HT1080 (cell line): ENCODE results near the gene MALRD1. TPM values are rescaled to one million over a fixed set of nuclear protein-coding genes. Genes with fewer than 3 reads are reported as not detected.
"Not testable (repeated sequence)": the region's sequence is repeated elsewhere in the genome, so short reads cannot be mapped to it uniquely, and the experiment has no call there.

ENCODE experiments used
- DNase-seq: peaks from one replicate; pipeline ENCODE4 v3.0.0-alpha.2; 2015; ENCODE audit warnings: low read depth
- total RNA-seq: library from RNA; depleted of rRNA; stranded (reverse); fragments of >200 nt; shearing (Covaris generic); gene quantifications from 2 replicates; pipeline ENCODE4 v1.2.3, GENCODE V29; 2014

MALRD1 gene
- total RNA-seq, 1 experiment from 2014 or later, result not detected

GRCh38 chr10:19488592-19489280 is 440.1 kb downstream of the MALRD1 start:
- no peak for DNase-seq

GRCh38 chr10:19491166-19491565 is 442.6 kb downstream of the MALRD1 start:
- no peak for DNase-seq

GRCh38 chr10:19493917-19494316 is 445.3 kb downstream of the MALRD1 start:
- no peak for DNase-seq

- DNase-seq, result no peak
These were observed 448.4 kb downstream of the MALRD1 start for GRCh38 chr10:19497026-19497425.

- DNase-seq, result no peak
These were observed 450.0 kb downstream of the MALRD1 start for GRCh38 chr10:19498393-19499290.

- DNase-seq, result no peak
These were observed 450.7 kb downstream of the MALRD1 start for GRCh38 chr10:19499291-19499770.

- DNase-seq, result no peak
These were observed 452.4 kb downstream of the MALRD1 start for GRCh38 chr10:19500959-19501358.

- no peak for DNase-seq
These were observed 457.0 kb downstream of the MALRD1 start for GRCh38 chr10:19505320-19506312.

GRCh38 chr10:19510005-19510732 is 461.6 kb downstream of the MALRD1 start:
- DNase-seq, result not testable (repeated sequence)

- DNase-seq, result no peak
These were observed 469.5 kb downstream of the MALRD1 start for GRCh38 chr10:19518109-19518508.

- no peak for DNase-seq
These were observed 470.0 kb downstream of the MALRD1 start for GRCh38 chr10:19518632-19519031.

- no peak for DNase-seq
These were observed 482.7 kb downstream of the MALRD1 start for GRCh38 chr10:19531324-19531723.

GRCh38 chr10:19532411-19532810 is 483.8 kb downstream of the MALRD1 start:
- no peak for DNase-seq

- no peak for DNase-seq
These were observed 492.7 kb downstream of the MALRD1 start for GRCh38 chr10:19541299-19541698.

GRCh38 chr10:19546224-19546623 is 497.6 kb downstream of the MALRD1 start:
- no peak for DNase-seq

GRCh38 chr10:19549503-19549902 is 500.9 kb downstream of the MALRD1 start:
- DNase-seq, result no peak

GRCh38 chr10:19556666-19557065 is 508.1 kb downstream of the MALRD1 start:
- no peak for DNase-seq

- DNase-seq, result no peak
These were observed 512.6 kb downstream of the MALRD1 start for GRCh38 chr10:19561181-19561580.

GRCh38 chr10:19563388-19564141 is 515.0 kb downstream of the MALRD1 start:
- no peak for DNase-seq

- no peak for DNase-seq
These were observed 521.5 kb downstream of the MALRD1 start for GRCh38 chr10:19570120-19570519.
